C4-2B (cell line): ENCODE measurements around the gene SLC30A1.

ENCODE experiments used
- H3K27ac ChIP-seq: fragments of 450-650 bp; 2 replicates; pipeline ENCODE4 v1.5.1; 2017
- ZFX ChIP-seq: fragments of 450-650 bp; IDR thresholded peaks from 2 replicates; pipeline ENCODE4 v1.6.1; 2017
- TF ChIP-seq, protein P1 (sequence below): fragments of 450-650 bp; conservative IDR thresholded peaks from 2 replicates; pipeline ENCODE4 v1.5.1; 2017; ENCODE audit warnings: mild to moderate bottlenecking

SLC30A1 gene

DNA sequence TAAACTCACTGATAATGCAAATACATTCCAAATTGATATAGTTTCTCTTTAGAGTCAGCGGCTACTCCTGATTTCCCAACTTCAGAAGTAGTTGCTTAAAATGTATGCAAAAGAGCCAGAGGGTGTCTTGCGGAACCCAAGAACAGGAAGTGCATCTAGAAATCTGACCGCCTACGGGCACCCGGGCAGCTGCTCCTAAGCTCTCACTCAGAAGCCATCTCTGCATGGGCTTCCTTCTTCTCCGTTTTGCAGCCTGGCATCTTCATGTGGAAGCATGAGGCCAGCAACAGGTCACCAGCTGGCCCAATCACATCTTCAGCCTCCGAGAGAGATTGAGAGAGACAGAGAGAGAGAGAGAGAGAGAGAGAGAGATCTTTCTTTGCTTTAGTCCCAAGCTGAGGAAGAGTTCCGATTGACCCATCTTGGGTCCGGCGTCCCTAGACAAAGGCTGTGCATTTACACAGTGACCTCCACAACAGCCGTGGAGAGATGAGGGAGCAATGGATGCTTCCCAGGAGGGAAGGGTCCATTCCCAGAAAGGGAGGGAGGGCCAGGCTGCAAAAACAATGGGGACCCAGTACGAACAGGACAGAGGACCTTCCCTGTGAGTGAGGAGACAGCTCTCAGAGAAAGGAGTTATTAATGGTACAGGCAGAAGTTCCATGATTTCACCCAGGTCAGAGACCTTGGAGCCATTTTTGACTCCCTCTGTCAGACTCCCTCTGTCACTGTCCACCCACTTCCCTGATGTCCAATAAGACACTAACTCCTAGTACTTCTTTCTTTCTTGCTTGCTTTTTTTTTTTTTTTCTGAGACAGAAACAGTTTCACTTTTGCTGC lies 28.2 kb upstream of the SLC30A1 start:
- TF ChIP-seq, protein P1, sequence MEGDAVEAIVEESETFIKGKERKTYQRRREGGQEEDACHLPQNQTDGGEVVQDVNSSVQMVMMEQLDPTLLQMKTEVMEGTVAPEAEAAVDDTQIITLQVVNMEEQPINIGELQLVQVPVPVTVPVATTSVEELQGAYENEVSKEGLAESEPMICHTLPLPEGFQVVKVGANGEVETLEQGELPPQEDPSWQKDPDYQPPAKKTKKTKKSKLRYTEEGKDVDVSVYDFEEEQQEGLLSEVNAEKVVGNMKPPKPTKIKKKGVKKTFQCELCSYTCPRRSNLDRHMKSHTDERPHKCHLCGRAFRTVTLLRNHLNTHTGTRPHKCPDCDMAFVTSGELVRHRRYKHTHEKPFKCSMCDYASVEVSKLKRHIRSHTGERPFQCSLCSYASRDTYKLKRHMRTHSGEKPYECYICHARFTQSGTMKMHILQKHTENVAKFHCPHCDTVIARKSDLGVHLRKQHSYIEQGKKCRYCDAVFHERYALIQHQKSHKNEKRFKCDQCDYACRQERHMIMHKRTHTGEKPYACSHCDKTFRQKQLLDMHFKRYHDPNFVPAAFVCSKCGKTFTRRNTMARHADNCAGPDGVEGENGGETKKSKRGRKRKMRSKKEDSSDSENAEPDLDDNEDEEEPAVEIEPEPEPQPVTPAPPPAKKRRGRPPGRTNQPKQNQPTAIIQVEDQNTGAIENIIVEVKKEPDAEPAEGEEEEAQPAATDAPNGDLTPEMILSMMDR, result no peak
- no peak for TF ChIP-seq ZFX
- no peak overlapping the region for H3K27ac ChIP-seq

DNA sequence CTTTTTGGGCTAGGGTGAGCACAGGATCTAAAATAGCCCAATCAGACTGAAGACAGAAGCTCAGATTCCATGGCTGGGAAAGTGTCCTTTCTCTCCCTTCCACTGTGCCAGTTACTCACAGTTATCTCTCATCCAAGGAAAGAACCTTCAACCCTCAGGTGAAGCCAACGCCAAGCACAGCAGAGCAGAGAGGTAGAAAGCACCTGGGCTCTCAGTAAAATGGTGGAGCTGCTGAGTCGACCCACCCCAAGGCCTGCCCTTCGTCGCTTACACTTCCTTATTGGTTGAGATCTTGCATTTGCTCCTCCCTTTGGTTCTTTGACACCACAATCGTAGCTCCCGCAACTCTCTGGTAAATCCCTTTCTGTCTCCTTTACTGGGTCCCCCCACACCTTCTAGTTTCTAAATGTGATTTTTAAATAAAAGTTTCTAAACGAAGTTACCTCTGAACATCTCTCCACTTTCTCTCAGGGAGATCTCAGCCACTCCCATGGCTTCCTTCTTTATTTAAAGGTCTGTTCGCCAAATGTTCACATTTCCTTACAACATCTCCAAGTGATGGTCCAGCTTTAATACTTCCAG lies 27.5 kb upstream of the SLC30A1 start:
- no peak overlapping the region for H3K27ac ChIP-seq

GRCh38 chr1:211605603-211606331 lies 26.8 kb upstream of the SLC30A1 start:
- H3K27ac ChIP-seq, result no peak overlapping the region
- TF ChIP-seq, protein P1, result no peak
- no peak for TF ChIP-seq ZFX

More for the DNA sequence above, 27.5 kb upstream of the SLC30A1 start:
- TF ChIP-seq, protein P1, result no peak
- TF ChIP-seq ZFX, result no peak

DNA sequence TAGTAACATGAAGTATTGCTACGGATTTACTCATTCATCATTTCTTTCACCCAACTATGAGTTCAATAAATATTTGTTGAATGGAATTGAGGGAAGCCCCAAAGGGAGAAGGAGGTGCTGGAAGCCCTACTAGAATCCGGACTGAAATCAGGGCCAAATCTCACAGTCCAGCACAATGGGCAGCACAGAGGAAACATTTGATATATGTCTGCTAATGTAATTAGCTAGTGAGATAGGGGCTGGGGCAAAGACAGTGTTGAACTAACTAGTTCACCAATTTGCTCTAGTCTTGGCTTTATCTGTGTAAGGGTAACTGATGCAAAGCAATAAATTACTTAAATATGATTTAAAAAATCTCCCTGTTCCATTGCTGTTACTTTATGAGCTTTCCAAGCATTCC lies 26.1 kb upstream of the SLC30A1 start:
- no peak overlapping the region for H3K27ac ChIP-seq

GRCh38 chr1:211604548-211604947 lies 25.6 kb upstream of the SLC30A1 start:
- TF ChIP-seq ZFX, result no peak
- TF ChIP-seq, protein P1, result no peak
- no peak overlapping the region for H3K27ac ChIP-seq

More for the DNA sequence above, 26.1 kb upstream of the SLC30A1 start:
- TF ChIP-seq, protein P1, result no peak
- no peak for TF ChIP-seq ZFX

DNA sequence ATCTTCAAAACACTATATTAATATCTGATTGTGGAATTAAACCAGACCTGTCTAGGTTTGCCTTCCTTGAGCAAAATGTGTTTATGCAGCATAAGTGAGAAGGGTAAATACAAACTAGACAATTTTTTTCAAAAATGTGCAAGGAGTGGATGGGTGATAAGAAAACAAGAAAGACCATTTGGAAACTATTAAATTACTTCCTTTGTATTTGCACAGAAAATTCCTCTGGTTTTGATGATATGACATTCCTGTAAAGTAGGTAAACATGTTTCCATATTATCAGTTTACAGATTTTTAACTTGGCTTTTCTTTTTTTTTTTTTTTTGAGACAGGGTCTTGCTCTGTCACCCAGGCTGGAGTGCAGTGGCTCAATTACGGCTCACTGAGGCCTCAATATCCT lies 24.8 kb upstream of the SLC30A1 start:
- H3K27ac ChIP-seq, result peak overlapping the region; percentile 33; the same call in 1 of the 2 replicates
- no peak for TF ChIP-seq ZFX
- TF ChIP-seq, protein P1, result no peak
